NOMO-1 (cell line): ENCODE data around the gene TSPEAR.
"Not testable (repeated sequence)": the region's sequence is repeated elsewhere in the genome, so short reads cannot be mapped to it uniquely, and the experiment has no call there.

Source experiments
- DNase-seq, 2 experiments: peaks; one replicate each; lab custom pipeline; 2025; ENCODE audit not compliant: unreplicated experiment in 2 of 2; lab: John Stamatoyannopoulos, UW

Gene TSPEAR

DNA sequence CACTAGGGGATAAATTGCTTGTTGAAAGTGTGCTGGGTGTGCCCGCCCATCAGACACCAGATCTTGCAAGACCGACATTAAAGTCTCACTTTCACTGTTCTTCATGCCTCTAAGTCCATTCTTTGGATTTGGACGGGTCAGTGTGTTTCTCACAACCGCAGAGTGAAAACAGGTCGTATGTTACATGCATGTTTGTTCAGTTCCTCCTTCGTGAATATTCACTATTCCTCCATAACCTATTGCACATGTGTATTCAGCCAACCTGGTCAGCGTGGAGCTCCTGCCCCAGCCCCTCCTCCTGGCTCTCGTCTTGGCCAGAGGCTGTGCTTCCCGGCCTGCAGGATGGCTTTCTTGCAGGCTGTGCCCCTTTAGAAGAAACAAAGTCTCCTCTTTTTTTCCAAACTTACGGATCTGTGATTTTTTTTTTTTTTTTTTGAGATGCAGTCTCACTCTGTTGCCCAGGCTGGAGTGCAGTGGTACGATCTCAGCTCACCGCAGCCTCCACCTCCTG, 116.9 kb downstream of the TSPEAR start:
- no peak for DNase-seq

DNA sequence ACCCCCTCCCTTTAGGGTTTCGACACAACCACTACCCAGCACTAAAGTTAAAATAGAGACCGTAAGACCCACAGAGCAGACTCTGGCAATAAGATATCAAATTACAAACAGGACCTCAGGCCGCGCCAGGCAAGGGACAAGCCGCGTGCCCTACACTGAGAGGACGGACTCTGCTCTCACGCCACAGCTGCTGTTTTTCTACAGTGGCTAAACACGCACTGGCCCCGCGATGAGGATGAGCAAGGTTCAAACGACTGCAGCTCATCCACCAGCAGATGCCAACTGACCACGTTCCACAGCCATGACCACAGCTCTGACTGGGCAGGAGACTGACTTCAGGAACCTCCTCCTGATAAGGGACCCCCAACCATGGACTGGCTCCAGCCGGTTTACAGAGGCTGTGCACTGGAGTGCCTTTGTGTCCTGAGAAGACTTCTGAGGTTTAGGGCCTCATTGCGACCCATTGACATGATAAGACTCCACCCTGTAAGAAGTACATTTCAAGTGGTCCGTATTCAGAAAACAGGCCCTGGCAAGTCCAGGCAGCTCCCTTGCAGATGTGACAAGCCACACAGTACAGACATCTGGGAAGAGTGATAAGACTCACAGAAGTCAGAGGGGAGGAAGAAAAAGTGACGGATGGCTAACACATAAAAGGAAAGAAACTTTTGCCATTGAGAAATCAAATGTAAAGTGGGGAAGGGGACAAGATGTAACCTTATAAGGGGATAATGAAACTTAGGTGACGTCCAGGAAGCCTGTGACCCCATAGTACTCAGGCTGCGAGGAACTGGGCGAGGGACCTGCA, 117.6 kb downstream of the TSPEAR start:
- no peak for DNase-seq

DNA sequence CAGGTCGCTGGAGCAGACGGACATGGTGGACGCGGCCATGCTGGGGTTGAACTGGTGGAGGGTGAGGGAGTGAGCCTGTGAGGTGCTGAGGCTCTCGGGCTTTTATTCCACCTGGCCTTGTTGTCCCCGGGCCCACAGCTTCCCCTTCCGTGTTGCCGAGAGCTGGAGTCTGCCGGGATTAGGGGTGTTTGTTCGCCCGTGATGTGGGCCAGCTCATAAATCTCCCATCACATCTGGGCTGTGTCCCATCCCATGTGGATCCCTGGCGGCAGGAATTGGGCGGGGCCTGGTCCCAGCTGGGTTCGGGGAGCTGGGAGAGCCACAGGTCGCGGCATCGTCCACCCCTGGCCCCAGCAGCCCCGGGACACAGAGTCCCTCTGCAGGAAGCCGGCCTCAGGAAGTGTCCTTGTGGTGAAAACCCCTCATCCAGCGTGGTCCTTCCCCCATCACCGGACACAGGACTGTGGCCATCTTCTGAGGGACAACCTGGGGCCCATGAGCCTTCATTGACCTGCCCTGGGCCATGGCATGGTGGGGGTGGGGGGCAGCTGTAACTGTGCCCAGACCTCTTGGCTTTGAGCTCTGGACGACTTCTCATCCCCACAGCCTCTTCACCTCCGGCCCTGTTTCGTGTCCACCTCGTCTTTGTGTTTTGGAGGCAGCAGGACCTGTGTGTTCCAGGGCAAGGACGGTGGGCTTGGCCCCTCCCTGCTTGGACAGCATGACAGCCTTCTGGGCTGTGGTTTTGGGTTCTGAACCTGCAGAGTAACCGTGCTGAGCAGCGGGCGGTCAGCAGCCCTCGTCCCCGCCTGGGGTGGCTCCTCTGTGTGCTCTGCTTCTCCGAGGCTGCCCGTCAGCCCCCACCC, 118.7 kb downstream of the TSPEAR start, which contains the start of gene KRTAP10-6:
KRTAP10-6 (minus strand) TSS at position 60 of the 866 bp plus-strand sequence; CDS start at position 39, 21 bp downstream.
- no peak for DNase-seq

DNA sequence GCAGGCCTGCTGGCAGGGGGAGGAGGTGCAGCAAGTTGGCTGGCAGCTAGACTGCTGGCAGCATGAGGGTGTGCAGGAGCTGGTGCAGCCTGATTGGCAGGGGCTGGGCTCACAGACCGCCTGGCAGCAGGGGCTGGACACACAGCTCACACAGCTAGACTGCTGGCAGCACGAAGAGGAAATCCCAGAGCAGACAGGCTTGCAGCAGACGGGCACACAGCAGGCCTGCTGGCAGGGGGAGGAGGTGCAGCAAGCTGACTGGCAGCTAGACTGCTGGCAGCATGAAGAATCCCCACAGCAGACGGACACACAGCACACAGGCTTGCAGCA, 119.6 kb downstream of the TSPEAR start:
- DNase-seq = not testable (repeated sequence)

DNA sequence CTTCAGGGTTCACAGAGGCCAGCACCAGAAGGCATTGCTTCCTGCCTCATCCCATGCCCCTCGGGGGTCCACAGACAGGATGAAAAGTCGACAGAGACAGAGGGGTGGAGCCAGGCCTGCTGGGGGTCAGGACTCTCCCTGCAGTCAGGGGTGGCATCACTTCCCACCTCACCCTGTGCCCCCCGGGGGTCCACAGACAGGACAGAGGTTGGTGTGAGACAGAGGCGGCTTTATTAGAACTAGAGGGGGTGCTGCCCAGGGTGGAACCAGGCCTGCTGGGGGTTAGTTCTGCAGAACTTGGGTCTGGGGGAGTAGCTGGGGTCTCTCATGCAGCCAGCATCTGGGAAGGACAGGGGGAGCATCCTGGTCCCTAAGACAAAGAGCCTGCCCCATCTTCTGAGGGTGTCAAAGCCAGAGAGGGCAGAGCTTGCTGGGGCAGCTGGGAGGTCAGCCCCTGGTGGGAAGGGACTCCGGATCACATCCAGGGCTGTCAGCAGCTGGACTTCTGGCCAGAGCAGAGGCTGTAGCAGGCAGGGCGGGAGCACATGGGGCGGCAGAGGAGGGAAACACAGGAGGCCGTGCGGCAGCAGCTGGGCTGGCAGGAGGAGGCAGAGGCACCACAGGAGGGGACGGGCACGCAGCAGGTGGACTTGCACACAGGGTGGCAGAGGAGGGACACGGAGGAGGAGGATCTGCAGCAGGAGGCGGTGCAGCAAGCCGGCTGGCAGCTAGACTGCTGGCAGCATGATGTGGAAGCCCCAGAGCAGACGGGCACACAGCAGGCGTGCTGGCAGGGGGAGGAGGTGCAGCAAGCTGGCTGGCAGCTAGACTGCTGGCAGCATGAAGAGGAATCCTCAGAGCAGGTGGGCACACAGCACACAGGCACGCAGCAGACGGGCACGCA, 120.2 kb downstream of the TSPEAR start:
- not testable (repeated sequence) for DNase-seq

DNA sequence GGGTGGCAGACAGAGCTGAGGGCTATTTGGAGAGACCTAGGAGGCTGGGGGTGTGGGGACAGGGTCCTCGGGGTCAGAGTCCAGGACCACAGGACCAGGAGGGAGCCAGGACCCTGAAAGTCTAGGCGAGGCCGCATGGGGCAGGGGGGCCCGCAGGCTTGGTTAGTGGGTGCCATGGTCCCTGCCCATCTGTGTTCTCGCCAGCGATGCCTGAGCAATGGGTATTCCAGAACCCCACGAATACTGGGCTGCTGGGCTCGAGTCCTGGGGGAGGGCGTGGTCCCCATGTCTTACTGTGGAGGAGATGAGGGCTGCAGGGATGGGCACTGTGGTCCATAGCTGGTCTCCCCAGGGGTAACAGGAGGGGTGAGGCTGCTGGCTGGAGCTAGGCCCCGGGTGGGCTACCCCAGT, 121.1 kb downstream of the TSPEAR start:
- no peak for DNase-seq

DNA sequence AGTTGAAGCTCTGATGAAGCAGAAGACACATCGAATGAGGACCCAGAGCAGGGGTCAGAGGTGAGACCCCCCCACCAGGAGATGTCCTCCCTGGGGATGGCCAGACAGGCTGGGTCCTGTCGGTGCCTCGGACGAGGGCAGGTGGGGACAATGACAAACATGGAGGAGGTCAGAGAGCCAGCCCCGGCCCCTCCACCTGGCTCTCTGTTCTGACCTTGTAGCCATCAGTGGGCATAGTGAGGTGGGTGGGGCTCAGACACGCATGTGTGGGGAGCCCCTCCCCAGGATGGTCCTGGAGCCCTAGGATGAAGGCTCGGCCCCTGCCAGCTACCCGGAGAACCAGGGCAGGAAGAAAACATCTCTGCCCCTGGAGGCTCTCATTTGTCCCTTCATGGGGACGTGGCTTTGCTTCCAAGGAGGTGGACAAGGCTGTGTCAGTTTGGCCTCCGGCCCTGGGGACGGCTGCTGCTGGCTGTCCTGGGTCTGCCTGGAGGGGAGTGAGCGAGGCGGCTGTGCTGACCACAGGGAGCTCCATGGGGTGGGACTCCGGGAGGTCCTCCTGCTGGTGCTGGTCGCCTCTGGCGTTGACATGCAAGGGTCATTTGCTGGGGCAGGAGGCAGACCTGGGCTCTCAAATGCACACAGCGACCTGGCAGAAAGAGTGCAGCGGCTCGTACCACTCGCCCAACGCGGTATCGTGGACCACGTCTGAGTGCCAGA, 121.6 kb downstream of the TSPEAR start:
- DNase-seq = no peak

DNA sequence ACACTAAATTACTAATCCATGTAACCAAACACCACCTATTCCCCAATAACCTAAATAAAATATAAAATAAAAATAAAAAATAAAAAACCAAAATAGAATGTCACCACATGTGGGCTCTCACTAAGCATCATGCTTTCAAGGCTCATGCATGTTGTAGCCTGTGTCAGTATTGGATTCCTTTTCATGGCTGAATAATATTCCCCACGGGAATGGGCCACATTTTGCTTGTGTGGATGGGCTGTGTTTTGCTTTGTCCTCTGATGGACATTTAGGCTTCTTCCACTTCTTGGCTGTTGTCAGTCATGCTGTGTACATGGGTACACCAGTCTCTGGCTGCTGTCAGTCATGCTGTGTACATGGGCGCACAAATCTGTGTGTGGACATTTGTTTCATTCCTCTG, 122.3 kb downstream of the TSPEAR start:
- DNase-seq = no peak

DNA sequence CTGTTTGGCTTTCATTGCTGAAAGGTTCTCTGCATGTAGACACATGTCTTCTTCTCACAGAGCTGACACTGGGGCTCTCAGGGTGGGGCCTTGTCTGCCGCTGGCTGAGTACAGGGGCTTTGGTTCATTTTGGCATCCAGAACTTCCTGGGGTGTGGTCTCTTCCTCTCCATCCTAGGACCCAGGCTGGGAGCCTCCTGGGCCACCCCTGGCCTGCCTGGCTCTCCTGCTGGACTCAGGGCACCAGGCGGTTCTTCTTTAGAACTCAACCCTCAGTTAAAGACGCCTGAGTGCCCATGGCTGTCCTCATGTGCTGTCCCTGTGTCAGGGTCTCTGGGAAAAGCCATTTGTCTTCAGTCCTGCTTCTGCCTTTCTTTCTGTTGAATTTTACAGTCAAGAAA, 125.5 kb downstream of the TSPEAR start:
- no peak for DNase-seq

DNA sequence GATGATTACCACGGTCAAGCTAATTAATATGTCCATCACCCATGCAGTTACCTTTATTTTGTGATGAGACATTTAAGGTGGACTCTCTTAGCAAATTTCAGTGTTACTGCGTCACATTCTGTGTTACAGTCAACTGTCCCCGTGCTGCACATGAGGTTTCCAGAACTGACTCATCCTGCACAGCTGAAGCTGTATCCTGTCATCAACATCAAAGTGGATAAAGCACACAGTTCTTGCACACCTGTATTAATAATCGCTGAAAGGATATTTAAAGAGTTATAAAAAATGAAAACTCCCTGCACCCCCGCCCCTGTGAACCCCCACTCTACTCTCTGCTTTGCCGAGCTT, 127.6 kb downstream of the TSPEAR start:
- DNase-seq = no peak

DNA sequence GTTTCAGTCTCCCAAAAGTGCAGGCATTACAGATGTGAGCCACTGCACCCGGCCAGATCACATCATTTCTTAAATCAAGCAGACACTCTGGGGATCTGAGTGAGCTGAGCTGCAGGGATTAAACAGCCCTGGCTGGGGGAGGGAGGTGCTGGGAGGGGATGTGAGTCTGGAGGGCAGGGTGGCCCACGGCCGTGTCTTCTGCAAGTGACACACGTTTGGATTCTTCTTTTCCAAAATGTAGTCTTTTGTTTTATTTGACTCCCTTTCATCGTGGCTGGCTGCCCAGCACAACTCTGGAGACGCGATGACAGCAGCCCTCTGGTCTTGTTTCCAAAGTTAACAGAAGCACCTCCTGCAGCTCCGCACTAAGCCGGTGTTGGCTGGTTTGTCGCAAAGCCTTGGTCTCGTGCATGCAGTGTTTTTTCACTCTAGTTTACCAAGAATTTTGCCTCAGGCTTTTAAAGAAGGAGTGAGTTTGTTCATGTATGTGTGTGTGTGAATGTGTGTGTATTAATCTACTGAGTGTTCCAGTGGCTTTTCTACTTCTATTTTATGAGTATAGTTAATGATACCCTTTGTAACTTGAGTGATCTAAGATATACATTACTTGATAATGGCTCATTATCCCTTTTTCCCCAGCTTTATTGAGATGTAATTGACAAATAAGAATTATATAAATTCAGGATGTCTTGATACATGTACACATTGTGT, 128.1 kb downstream of the TSPEAR start:
- no peak for DNase-seq

DNA sequence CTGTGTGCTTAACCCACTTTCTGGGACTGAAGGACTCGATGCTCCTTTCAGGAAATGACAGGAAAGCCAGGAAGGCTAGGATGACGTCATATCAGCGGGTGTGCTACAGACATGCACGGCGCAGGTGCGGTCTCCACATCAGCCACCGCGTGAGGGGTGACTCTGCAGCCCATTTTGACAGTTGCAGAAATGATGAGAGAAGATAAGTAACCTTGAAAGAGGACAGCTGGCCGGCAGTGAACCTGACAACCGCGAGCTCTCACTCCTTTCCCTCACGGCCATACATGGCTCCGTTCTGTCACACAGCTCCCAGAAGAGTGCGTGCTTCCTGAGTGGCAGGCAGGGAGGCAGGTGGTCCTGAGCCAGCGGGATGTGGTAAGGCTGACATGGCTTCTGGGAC, 129.3 kb downstream of the TSPEAR start:
- no peak for DNase-seq

DNA sequence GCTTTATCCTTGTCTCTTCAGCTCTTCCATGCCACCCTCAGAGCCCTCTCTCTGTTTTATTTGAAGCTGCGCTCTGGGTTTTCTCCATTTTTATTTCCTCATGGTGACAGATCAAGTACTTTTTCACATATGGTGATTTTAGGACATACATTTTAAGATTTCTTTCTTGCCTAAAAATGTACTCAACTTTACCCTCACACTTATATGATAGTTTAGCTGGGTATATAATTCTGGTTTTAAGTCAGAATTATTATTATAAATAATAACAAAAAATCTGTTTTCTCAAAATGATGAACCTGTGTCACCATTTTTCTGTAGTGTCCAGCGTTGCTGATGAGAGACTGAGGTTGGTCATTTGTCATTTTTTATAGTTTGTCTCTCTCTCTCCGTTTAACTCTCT, 130.2 kb downstream of the TSPEAR start:
- DNase-seq = no peak

DNA sequence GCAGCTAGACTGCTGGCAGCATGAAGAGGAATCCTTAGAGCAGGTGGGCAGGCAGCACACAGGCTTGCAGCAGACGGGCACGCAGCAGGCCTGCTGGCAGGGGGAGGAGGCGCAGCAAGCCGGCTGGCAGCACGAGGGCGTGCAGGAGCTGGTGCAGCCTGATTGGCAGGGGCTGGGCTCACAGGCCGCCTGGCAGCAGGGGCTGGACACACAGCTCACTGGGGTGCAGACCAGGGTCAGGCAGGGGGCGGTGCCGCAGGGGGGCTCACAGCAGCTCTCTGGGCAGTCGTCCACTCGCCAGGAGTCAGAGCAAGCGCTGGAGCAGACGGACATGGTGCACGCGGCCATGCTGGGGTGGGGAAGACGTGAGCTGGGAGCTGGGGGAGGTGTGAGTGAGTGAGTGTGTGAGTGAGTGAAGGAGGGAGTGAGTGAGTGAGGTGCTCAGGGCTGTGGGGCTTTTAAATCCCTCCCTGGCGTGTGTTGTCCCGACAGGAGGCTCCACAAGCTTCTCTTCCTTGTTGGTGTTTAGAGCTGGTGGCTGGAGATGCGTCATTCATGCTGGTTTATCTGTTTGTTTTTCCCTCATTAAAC, 131.0 kb downstream of the TSPEAR start, which contains the start of gene KRTAP10-5:
KRTAP10-5 (minus strand) TSS at position 374 of the 591 bp plus-strand sequence; CDS start at position 348, 26 bp downstream.
- DNase-seq = not testable (repeated sequence)

DNA sequence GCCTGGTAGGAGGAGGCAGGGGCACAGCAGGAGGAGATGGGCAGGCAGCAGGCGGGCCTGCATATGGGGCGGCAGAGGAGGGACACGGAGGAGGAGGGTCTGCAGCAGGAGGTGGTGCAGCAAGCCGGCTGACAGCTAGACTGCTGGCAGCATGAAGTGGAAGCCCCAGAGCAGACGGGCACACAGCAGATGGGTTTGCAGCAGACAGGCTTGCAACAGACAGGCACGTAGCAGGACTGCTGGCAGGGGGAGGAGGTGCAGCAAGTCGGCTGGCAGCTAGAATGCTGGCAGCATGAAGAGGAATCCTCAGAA, 131.6 kb downstream of the TSPEAR start:
- DNase-seq = no peak

DNA sequence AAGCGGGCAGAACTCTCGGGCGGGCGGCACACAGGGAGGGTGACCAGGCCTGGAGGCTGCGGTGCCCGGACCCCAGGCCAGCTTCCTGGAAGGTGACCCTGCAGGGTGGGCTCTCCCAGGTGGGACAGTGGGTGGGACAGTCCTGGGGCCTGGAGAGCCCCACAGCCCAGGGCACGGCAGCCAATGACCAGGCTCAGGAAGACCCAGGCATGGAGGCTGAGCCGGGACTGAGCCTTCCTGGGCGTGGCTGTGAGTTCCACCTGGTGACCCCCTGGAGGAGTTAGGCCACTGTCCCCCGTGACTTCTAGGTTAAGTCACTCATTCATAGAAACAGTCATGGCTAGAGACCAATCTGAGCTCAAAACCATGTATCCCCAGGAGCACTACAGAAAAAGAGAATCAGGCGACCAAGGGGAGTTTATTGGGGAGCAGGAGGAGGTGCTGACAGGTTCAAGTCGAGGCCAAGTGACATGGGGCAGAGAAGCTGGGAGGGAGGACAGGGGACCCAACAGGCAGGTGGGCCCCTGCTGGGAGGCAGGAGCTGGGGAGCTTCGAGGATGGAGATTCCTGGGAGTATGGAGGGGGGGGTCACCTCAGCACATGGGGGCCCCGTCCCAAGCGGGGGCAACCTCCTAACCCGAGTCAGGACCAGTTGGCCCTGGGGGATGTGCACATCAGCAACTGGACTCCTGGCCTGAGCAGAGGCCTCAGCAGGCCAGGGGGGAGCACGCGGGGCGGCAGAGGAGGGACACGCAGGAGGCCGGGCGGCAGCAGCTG, 132.1 kb downstream of the TSPEAR start:
- no peak for DNase-seq

DNA sequence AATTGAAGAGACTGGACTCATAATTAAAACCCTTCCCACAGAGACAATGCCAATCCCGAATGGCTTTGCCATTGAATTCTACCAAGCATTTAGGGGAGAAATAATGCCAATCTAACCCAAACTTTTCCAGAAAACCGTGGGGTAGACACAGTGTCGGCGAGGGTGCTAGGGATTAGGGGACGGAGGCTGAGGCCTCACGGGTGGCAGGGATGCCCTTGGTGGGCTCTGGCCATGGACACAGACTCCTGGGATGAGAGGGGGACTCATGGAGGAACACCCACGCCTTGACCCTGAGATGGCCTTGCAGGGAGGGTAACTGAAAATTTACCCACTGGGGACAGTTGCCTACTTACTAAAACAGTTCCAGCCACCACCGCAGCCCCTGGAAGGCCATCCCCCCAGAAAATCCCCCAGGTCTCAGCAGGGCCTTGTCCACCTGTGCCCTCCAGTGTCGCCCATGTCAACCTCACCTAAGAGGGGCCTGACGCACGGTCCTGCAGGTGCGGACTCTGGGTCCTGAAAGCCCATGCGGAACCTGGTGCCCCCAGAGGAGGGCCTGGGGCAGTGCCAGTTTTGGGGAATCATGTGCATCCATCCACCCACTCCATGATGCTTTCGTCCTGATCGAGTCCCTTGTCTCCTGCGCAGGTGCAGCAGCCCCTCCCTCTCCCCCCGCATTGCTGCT, 132.9 kb downstream of the TSPEAR start:
- DNase-seq = no peak

DNA sequence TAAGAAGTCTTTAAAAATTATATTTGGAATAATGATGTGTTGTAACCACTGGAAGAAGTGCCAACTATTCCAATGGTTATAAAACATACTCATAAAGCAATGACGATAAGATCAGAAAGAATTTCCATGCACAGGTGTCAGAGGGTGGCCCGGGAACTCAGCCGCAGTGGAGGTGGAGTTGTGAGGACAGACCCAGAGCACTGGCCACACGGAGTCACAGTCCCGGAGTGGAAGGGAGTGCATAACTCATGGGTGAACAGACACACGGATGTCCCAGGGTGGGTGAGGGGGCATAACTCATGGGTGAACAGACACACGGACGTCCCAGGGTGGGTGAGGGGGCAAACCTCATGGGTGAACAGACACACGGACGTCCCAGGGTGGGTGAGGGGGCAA, 135.3 kb downstream of the TSPEAR start:
- DNase-seq = no peak
